Stimulated activated naive CD8-positive, alpha-beta T cell treated with anti-CD3 and anti-CD28 coated beads, Interleukin-15, Interleukin-2, amounts not matched to agents 100 ng/mL and 50 ng/mL, for 24 hours (primary cell): ENCODE measurements around the gene HSD17B3.
"Not testable (repeated sequence)": the region's sequence is repeated elsewhere in the genome, so short reads cannot be mapped to it uniquely, and the experiment has no call there.

ENCODE experiments used
- H3K27ac Mint-ChIP-seq: one replicate; pipeline ENCODE4 v1.8.0; 2021; ENCODE audit warnings: mild to moderate bottlenecking, mixed read lengths
- H3K27me3 Mint-ChIP-seq: one replicate; pipeline ENCODE4 v1.8.0; 2021; ENCODE audit warnings: mixed read lengths
- H3K36me3 Mint-ChIP-seq: one replicate; pipeline ENCODE4 v1.8.0; 2021; ENCODE audit warnings: low read depth, mixed read lengths
- H3K4me1 Mint-ChIP-seq: one replicate; pipeline ENCODE4 v1.8.0; 2021; ENCODE audit warnings: low read depth, mixed read lengths
- H3K4me3 Mint-ChIP-seq: one replicate; pipeline ENCODE4 v1.8.0; 2021; ENCODE audit warnings: mild to moderate bottlenecking, mixed read lengths
- H3K9me3 Mint-ChIP-seq: one replicate; pipeline ENCODE4 v1.8.0; 2021; ENCODE audit warnings: mixed read lengths

The HSD17B3 gene

DNA sequence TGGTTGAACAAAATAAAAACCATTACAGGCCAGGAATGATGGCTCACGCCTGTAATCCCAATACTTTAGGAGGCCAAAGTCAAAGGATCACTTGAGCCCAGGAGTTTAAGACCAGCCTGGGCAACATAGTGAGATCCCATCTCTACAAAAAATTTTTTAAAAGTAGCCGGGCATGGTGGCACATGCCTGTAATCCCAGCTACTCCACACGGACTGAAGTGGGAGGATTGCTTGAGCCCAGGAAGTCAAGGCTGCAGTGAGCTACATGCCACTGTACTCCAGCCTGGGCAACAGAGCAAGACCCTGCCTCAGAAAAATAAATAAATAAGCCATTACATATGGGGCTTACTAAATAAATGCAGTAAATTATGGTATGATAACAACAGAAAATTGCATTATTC lies 20.2 kb upstream of the HSD17B3 start:
- not testable (repeated sequence) for H3K9me3 Mint-ChIP-seq, H3K27me3 Mint-ChIP-seq, H3K36me3 Mint-ChIP-seq, H3K27ac Mint-ChIP-seq, H3K4me1 Mint-ChIP-seq, H3K4me3 Mint-ChIP-seq

DNA sequence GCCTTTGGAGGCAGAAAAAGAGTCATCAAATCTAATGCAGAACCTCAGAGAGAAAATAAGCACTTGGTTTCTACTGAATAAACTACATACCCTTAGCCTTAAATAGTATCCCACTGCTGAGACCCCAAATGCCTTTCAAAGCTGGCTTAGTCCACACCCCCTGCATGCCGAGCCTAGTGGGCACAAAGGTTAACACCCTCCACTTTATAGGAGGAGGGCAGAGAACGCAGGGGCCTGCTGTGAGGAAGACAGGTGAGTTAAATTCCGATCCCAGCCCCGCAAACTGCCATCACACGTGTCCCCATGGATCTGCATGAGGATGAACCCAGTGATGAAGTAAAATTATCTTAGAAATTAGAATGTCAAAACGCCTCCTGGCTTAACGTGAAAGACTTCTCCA lies 19.5 kb upstream of the HSD17B3 start:
- Mint-ChIP-seq H3K27ac (no peak overlapping the region), H3K36me3 (no peaks in the 10 kb centered on the region), H3K4me1 (no peaks in the 10 kb centered on the region), H3K4me3 (no peak overlapping the region), H3K9me3 (no peaks in the 10 kb centered on the region), H3K27me3 (peaks cover 3% of the 10 kb centered on the region)

DNA sequence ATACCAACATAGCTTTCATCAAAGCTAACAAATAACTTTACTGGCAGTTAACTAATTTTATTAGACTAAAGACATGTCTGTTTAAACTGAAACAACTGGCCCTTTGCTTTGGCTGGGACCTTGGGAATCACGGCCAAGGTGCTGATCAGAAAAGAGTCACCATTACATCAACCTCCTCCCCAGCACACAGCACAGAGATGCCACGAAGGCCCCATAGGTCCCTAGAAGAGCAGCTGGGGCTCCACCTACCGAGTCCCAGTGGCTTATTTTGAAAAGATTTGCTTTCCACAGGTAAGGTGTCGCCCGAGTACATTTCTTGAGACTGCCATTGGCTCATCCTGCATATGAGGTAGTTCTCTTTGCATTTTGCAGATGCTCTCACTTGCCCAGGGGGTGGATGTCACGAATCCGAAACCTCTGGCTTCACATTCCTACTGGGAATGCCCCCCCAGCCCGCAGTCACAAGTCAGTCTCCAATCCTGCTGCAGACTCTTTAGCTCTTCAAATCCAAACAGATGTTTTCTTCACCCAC lies 18.8 kb upstream of the HSD17B3 start:
- no peak overlapping the region for H3K27ac Mint-ChIP-seq
- no peaks in the 10 kb centered on the region for H3K9me3 Mint-ChIP-seq
- H3K4me3 Mint-ChIP-seq: no peak overlapping the region

DNA sequence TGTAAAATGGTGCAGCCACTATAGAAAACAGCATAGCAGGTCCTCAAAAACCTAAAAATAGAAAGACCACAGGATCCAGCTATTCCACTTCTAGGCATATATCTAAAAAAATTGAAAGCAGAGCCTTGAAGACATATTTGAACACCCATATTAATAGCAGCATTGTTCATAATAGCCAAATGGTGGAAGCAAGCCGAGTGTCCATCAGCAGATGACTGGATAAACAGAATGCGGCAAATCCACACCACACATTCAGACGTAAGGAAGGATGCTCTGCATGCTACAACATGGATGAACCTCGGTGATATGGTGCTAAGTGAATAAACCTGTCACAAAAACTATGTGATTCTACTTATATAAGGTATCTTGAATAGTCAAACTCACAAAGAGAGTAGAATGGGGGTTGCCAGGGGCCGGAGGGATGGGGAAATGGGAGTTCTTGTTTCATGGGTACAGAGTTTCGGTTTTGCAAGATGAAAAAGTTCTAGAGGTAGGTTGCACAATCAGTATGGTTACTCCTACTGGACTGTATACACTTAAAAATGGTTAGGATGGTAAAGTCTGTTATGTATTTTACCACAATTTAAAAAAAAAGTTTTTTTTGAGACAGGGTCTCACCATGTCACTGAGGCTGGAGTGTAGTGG lies 17.1 kb upstream of the HSD17B3 start:
- no peaks in the 10 kb centered on the region for H3K36me3 Mint-ChIP-seq
- H3K9me3 Mint-ChIP-seq: no peaks in the 10 kb centered on the region

More for the DNA sequence above, 18.8 kb upstream of the HSD17B3 start:
- Mint-ChIP-seq H3K27me3 (peaks cover 3% of the 10 kb centered on the region), H3K4me1 (no peaks in the 10 kb centered on the region), H3K36me3 (no peaks in the 10 kb centered on the region)

DNA sequence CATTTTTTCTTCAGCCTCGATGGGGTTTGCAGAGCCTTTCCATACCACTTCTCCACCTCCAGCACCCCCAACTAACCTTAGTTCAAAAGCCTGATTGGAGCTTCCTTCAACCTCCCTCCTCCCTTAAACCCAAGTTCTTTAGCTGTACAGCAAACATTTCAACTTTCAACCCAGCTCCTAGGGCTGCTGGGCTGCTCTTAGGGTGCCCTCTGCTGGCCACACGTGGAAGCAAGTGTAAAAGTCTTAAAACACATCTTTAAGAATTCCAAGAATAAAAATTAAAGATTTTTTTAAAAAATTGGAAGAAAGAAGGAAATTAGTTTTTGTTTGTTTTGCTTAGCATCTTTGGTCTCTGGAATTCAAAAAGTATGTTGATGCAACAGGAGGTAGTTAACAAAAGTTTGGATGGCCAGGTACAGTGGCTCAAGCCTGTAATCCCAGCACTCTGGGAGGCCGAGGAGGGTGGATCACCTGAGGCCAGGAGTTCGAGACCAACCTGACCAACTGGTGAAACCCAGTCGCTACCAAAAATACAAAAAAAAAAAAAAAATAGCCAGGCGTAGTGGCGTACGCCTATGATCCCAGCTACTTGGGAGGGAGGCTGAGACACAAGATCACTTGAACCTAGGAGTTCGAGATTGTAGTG lies 15.5 kb upstream of the HSD17B3 start:
- Mint-ChIP-seq H3K27ac (no peak overlapping the region), H3K4me1 (no peaks in the 10 kb centered on the region), H3K36me3 (peaks cover 7% of the 10 kb centered on the region), H3K27me3 (peaks cover 10% of the 10 kb centered on the region), H3K4me3 (no peak overlapping the region), H3K9me3 (peaks cover 6% of the 10 kb centered on the region)

More for the DNA sequence above, 17.1 kb upstream of the HSD17B3 start:
- Mint-ChIP-seq H3K27me3 (peaks cover 3% of the 10 kb centered on the region), H3K4me1 (no peaks in the 10 kb centered on the region), H3K27ac (no peak overlapping the region), H3K4me3 (no peak overlapping the region)

DNA sequence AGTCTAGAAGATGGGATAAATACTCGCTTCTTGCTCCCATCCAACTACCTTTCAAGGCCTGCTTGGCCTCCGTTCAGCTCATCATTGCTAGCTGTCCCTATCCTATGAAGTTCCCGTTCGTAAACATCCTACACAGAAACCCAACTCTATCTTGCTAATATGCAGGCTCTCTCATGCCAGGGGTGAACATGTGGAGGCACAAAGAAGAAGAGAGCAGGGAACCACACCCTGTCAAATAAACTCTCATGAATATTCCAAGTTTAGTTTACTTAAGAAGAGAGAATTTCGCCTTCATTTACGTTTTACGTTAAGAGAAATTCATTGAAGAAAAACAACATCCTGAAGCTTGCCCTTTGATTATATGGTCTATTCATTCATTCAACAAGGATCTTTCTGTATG lies 7.9 kb upstream of the HSD17B3 start:
- no peak overlapping the region for H3K27ac Mint-ChIP-seq
- H3K9me3 Mint-ChIP-seq: peaks cover 18% of the 10 kb centered on the region
- no peak overlapping the region for H3K4me3 Mint-ChIP-seq
- H3K27me3 Mint-ChIP-seq: peaks cover 23% of the 10 kb centered on the region
- H3K4me1 Mint-ChIP-seq: no peaks in the 10 kb centered on the region
- peaks cover 7% of the 10 kb centered on the region for H3K36me3 Mint-ChIP-seq

DNA sequence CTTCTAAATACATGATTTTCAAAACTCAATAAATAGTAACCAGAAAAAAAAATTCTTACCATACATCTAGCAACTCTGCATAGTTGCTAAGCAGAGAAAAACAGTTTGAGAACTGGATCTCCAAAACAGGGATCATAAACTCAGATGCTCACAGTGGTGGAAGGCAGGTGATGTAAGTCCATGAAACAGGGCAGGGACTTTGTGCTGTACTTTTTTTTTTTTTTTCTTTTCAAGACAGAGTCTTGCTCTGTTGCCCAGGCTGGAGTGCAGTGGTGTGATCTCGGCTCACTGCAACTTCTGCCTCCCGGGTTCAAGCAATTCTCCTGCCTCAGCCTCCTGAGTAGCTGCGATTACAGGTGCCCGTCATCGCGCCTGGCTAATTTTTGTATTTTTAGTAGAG lies 5.0 kb upstream of the HSD17B3 start:
- not testable (repeated sequence) for H3K9me3 Mint-ChIP-seq, H3K4me1 Mint-ChIP-seq, H3K27ac Mint-ChIP-seq, H3K4me3 Mint-ChIP-seq, H3K36me3 Mint-ChIP-seq
- H3K27me3 Mint-ChIP-seq: peaks cover 11% of the 10 kb centered on the region

DNA sequence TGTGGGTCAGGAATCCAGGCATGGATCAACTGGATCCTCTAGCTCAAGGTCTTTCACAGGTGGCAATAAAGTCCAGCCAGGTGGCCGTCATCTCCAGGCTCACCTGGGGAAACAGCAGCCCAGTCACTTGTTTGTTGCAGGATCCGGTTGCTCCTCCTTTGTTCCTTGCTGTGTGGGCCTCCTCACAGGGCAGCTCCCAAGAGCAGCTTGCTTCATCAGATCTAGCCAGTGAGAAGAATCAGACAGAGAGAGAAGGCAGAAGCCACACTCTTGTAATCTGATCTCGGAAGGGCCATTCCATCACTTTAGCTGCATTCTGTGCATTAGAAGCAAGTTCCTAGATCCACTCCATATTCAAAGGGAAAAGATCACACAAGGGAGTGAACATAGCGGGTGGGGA lies 3.2 kb upstream of the HSD17B3 start:
- H3K27ac Mint-ChIP-seq: no peak overlapping the region
- H3K4me1 Mint-ChIP-seq: no peaks in the 10 kb centered on the region
- H3K4me3 Mint-ChIP-seq: no peak overlapping the region
- H3K9me3 Mint-ChIP-seq: no peaks in the 10 kb centered on the region
- H3K27me3 Mint-ChIP-seq: peaks cover 4% of the 10 kb centered on the region
- H3K36me3 Mint-ChIP-seq: no peaks in the 10 kb centered on the region

DNA sequence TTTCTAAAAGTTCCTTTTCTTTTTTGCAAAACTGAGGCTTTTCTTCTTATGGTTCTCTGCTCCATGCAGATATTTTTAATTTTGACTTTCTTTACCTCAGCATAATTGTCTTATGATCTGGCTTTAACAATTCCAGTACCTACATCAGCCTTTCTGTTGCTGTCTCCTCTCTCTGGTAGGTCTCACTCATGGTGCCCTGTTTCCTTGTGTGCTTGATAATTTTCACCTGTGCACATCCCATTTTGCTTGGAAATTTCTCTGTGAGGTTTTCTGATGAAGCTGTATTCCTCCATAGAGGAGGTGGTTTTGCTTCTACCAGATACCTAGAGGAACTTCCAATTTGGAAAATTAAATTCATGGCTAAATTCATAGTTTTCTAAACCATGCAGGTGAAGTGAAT lies 2.3 kb upstream of the HSD17B3 start:
- H3K36me3 Mint-ChIP-seq: no peaks in the 10 kb centered on the region
- H3K4me3 Mint-ChIP-seq: no peak overlapping the region
- no peaks in the 10 kb centered on the region for H3K9me3 Mint-ChIP-seq
- H3K4me1 Mint-ChIP-seq: no peaks in the 10 kb centered on the region
- peaks cover 4% of the 10 kb centered on the region for H3K27me3 Mint-ChIP-seq
- H3K27ac Mint-ChIP-seq: no peak overlapping the region

DNA sequence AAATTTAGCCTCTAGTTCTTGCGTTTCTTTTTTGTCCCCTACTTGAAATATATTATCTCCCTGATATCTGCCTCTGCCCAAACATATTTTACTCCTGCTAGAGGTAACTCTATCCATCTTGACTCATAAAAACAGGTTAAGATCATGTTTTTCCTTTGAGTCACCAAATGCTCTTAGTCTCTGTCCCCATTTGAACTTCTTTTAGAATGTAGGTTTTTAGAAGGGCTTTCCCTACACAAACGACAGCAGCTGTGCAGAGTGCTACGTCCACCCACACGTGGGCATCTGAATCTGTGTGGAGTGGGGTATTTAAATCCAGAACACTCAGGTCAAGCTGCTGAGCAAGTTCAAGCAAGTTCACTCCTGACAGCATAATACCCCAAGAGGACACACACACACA lies 2.2 kb downstream of the HSD17B3 start:
- H3K36me3 Mint-ChIP-seq: no peaks in the 10 kb centered on the region
- no peak overlapping the region for H3K4me3 Mint-ChIP-seq
- no peak overlapping the region for H3K27ac Mint-ChIP-seq
- H3K9me3 Mint-ChIP-seq: peaks cover 5% of the 10 kb centered on the region
- no peaks in the 10 kb centered on the region for H3K4me1 Mint-ChIP-seq
- peaks cover 11% of the 10 kb centered on the region for H3K27me3 Mint-ChIP-seq

DNA sequence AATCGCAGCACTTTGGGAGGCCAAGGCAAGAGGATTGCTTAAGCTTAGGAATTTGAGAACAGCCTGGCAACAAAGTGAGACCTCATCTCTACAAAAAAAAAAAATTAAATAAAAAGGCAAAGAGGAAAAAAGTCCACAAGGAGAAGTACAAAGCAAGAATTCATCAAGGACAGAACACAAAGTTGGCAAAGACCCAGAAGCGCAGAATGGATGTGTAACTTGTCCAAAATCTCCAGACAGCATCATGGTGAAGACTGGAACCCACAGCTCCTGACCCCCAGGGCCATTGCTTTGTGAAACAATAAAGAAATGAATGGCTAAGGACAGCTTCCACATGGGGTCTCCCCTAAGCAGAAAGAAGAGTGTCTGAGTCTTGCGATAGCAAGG lies 7.8 kb downstream of the HSD17B3 start:
- H3K27ac Mint-ChIP-seq: no peak overlapping the region
- H3K4me1 Mint-ChIP-seq: no peaks in the 10 kb centered on the region
- H3K27me3 Mint-ChIP-seq: peaks cover 16% of the 10 kb centered on the region
- H3K9me3 Mint-ChIP-seq: peaks cover 5% of the 10 kb centered on the region
- H3K4me3 Mint-ChIP-seq: no peak overlapping the region
- no peaks in the 10 kb centered on the region for H3K36me3 Mint-ChIP-seq

DNA sequence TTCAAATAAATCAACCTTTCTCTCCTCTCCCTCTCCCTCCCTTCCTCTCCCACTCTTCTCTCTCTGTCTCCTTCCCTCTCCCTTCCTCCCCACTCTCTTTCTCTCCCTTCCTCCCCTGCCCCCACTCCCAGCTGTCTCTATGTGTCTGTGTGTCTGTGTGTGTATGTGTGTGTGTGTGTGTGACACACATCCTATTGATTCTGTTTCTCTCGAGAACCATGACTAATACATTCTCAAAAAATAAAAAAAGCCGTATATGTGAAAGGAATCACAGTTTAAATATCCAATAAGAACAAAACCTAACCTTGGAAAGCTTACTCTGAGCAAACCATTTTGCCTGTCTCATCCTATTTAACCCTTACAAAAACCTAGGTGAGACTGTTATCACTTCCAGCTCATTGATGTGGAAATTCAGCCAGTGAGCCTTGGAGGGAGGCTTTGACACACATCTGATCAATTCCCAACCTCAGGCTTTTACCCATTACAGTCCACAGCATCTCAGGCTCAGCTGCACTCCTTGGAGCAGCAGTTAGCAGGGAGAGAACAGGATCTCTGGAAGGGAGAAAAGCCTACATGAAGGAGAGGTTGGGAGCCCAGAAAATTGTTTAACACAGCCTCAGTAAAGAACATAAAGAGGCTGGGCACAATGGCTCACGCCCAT lies 8.3 kb downstream of the HSD17B3 start:
- peaks cover 5% of the 10 kb centered on the region for H3K9me3 Mint-ChIP-seq
- no peaks in the 10 kb centered on the region for H3K36me3 Mint-ChIP-seq
- no peaks in the 10 kb centered on the region for H3K4me1 Mint-ChIP-seq
- no peak overlapping the region for H3K27ac Mint-ChIP-seq
- no peak overlapping the region for H3K4me3 Mint-ChIP-seq
- H3K27me3 Mint-ChIP-seq: peaks cover 15% of the 10 kb centered on the region

DNA sequence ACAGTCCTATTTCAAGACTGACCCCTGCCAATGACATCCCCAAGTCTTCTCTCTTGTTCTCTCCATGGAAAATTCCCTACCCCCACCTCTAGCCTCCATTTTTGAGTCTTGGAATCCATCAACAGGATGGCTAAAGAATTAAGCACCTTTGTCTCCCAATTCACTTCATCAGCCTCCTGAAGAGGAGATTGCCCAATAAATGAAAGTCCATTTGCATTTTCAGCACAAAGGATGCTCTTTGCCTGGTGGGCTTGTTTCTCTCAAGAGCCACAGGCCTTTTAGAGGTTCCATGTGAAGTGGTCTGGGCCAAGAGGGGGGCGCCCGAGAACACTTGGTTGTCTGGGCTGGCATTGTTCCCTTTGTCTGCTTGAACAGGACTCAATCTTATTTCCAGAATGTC lies 12.6 kb downstream of the HSD17B3 start:
- H3K36me3 Mint-ChIP-seq: no peaks in the 10 kb centered on the region
- no peaks in the 10 kb centered on the region for H3K9me3 Mint-ChIP-seq
- no peak overlapping the region for H3K4me3 Mint-ChIP-seq
- peaks cover 5% of the 10 kb centered on the region for H3K27me3 Mint-ChIP-seq
- H3K27ac Mint-ChIP-seq: no peak overlapping the region
- H3K4me1 Mint-ChIP-seq: no peaks in the 10 kb centered on the region

DNA sequence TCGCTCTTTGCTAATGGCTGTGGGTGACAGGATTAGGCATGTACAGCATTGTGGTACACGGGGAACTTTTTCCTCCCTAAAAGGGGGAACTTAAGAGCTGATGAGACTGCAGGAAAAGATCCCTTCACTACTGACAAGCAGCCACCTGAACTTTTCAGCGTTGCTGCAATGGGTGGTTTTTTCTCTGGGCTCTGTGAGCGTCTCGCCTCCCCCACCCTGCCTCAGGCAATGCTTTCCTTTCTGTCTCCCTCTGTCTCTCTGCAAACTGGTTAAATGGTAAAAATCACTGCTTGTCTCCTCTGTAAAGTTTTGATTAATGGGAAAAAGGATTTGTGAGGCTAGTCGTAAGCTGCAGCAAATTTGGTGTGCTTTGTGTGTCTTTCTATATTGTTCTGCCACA lies 20.3 kb downstream of the HSD17B3 start:
- Mint-ChIP-seq H3K27ac (no peak overlapping the region), H3K9me3 (no peaks in the 10 kb centered on the region), H3K4me3 (no peak overlapping the region), H3K4me1 (no peaks in the 10 kb centered on the region), H3K27me3 (peaks cover 13% of the 10 kb centered on the region), H3K36me3 (no peaks in the 10 kb centered on the region)

DNA sequence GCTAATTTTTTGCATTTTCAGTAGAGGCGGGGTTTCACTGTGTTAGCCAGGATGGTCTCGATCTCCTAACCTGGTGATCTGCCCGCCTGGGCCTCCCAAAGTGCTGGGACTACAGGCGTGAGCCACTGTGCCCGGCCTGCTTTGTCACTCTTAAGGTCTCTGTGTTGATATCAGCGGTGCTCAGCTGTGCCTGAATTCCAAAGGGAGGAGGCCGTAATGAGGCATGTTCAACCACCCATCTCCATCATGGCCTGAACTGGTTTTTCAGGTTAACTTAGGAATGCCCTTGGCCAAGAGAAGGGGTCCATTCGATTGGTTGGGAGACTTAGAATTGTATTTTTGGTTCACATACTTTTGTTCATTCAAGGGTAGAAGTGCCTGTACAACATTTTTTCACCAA lies 22.0 kb downstream of the HSD17B3 start:
- Mint-ChIP-seq H3K9me3 (peaks cover 10% of the 10 kb centered on the region), H3K27ac (no peak overlapping the region), H3K4me1 (no peaks in the 10 kb centered on the region), H3K4me3 (no peak overlapping the region), H3K36me3 (peaks cover 2% of the 10 kb centered on the region), H3K27me3 (peaks cover 9% of the 10 kb centered on the region)
